PC-3 (cell line): ENCODE data around the gene MRPS7.

Experiments used
- CTCF ChIP-seq: fragments of 300-600 bp; sonication (generic); conservative IDR thresholded peaks from 2 replicates; pipeline ENCODE4 v1.5.1; 2017; ENCODE audit warnings: antibody characterized with exemption, low read depth, mild to moderate bottlenecking, low read length
- EZH2 ChIP-seq: fragments of 300-600 bp; sonication (generic); IDR thresholded peaks from one replicate; pipeline ENCODE4 v1.6.1; 2017; ENCODE audit warnings: antibody characterized with exemption, mild to moderate bottlenecking, low read length; ENCODE audit not compliant: unreplicated experiment

- TF ChIP-seq CTCF (no peak), EZH2 (no peak)
Observed at GRCh38 chr17:75241143-75241430, 20.6 kb upstream of the MRPS7 start.
